Measurements from ENCODE around the gene CDKAL1. TPM values are rescaled to one million over a fixed set of nuclear protein-coding genes. Genes with fewer than 3 reads are reported as not detected.

The CDKAL1 gene
- total and polyA plus RNA-seq, 9 of the 15 experiments (the other 6 are each of a cell fraction or from before 2014, with no cell fraction given): 11.2 to 36.3 (median 20.1) TPM

DNA sequence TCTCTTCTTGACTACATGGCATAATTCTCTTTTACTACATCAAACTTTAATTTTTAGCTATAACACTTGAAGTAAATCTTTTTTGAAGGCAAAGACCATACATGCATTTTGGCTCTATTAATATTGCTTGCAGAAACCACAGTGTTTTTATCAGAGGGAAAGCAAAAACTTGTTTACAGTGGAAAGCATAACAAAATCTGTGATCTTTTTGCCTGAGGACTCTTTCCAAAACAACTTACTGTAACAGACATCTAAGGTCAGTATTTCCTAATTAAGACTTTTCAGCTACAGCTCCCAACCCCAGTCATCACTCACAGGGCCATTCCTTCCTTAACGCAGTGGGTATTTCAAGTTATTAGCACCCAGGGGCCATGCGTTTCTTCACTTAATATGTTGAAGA is 274.7 kb downstream of the CDKAL1 start:
- Histone ChIP-seq H3K9ac (ENCODE audit: insufficient read depth in 1 of 2, low read depth in 2 of 2, low read length in 2 of 2) (no peak overlapping the region), H3K4me1 (replicated peaks in 1 of 2; ENCODE audit: control insufficient read depth in 2 of 2, insufficient read depth in 2 of 2, low read length in 2 of 2) (peaks cover 8 to 20% of the 10 kb centered on the region in 2 experiments), H3K4me2 (ENCODE audit: insufficient read depth, low read length) (no peak overlapping the region), H2AFZ (ENCODE audit: low read depth, low read length) (no peak overlapping the region), H3K27ac (ENCODE audit: extremely low read depth, low read depth, low read length) (no peak overlapping the region), H3K9me3 (replicated peaks; ENCODE audit: control insufficient read depth, insufficient read depth, low read depth, low read length) (no peaks in the 10 kb centered on the region), H3K4me3 (no peak overlapping the region), H3K79me2 (ENCODE audit: control insufficient read depth, insufficient read depth, low read length) (no peaks in the 10 kb centered on the region), H3K36me3 (ENCODE audit: control insufficient read depth, insufficient read depth, low read length) (no peaks in the 10 kb centered on the region; the same call in 2 of the 3 replicates), H3K9me1 (ENCODE audit: control insufficient read depth, insufficient read depth, low read length) (no peaks in the 10 kb centered on the region), H3K27me3 (ENCODE audit: control insufficient read depth in 2 of 2, insufficient read depth in 2 of 2, low read length in 2 of 2) (no peaks in the 10 kb centered on the region), H4K20me1 (replicated peaks; ENCODE audit: control insufficient read depth, insufficient read depth, low read length) (no peaks in the 10 kb centered on the region)
- FAIRE-seq (no peak), ATAC-seq (no peak), DNase-seq (ENCODE audit: extremely low read depth in 1 of 4, low spot score in 3 of 4) (no peak)
- BruUV-seq (replicated peaks): no TSS peak
- in situ Hi-C loops (cut with MboI): no loop called here
- TF ChIP-seq ARNT (IDR thresholded peaks at IDR 0.05): no peak
- TF ChIP-seq HNRNPH1 (optimal IDR thresholded peaks at IDR 0.05; ENCODE audit: low read depth, low read length): no peak
- no peak for TF ChIP-seq ZNF274 (IDR thresholded peaks at IDR 0.05; ENCODE audit: borderline replicate concordance, low read depth, low read length)
- TF ChIP-seq GTF2F1 (IDR thresholded peaks at IDR 0.05; ENCODE audit: low read depth, low read length): no peak
- no peak for TF ChIP-seq SIX5 (IDR thresholded peaks at IDR 0.05; ENCODE audit: borderline replicate concordance in 1 of 2, insufficient read depth in 1 of 2, low read depth in 1 of 2, low read length in 2 of 2)
- TF ChIP-seq SMARCE1 (IDR thresholded peaks at IDR 0.05): no peak
- TF ChIP-seq SRSF7 (optimal IDR thresholded peaks at IDR 0.05; ENCODE audit: low read depth, low read length): no peak
- TF ChIP-seq BCOR (IDR thresholded peaks at IDR 0.05): no peak
- no peak for TF ChIP-seq KAT2B (IDR thresholded peaks at IDR 0.05; ENCODE audit: low read depth, low read length)
- TF ChIP-seq SMARCA5 (IDR thresholded peaks at IDR 0.05): no peak
- no peak for TF ChIP-seq KLF6 (CRISPR knock-in tag; IDR thresholded peaks at IDR 0.05; ENCODE audit: borderline replicate concordance)
- TF ChIP-seq ZBTB17 (CRISPR knock-in tag; IDR thresholded peaks at IDR 0.05): no peak
- whole genome bisulfite sequencing (ENCODE audit: insufficient coverage, low coverage, missing lambda C conversion rate): 86% methylated on average over 2 of the region's 2 CpGs
- POLR2A ChIA-PET: interaction anchor here (0.7 kb wide), 1 partner anchor 50 kb away, joined by 3 read pairs; no protein-coding TSS in a partner anchor
- CTCF ChIA-PET (ENCODE audit: low intra/inter-chr PET ratio): no interaction called here
- intact Hi-C loops (cut with micrococcal nuclease): no loop called here

Measured in K562 (cell line).